Neural progenitor cell (in vitro differentiated cells): ENCODE data around the gene TSPAN16. TPM values are rescaled to one million over a fixed set of nuclear protein-coding genes. Genes with fewer than 3 reads are reported as not detected.

ENCODE experiments used
- DNase-seq: peaks from one replicate; pipeline ENCODE4 v3.0.0-alpha.2; 2016; ENCODE audit warnings: low spot score
- H2AFZ ChIP-seq: fragments of 200-600 bp; sonication (generic); replicated peaks from 2 replicates; pipeline ENCODE4 v1.6.1; 2016; ENCODE audit warnings: antibody characterized with exemption
- H3F3A ChIP-seq: fragments of 200-600 bp; sonication (generic); 2 replicates; pipeline ENCODE4 v1.6.1; 2016; ENCODE audit warnings: antibody characterized with exemption, low read depth
- H3K27ac ChIP-seq: fragments of 200-600 bp; sonication (generic); 2 replicates; pipeline ENCODE4 v1.5.1; 2016; ENCODE audit warnings: mild to moderate bottlenecking
- H3K27me3 ChIP-seq: fragments of 200-600 bp; sonication (generic); 2 replicates; pipeline ENCODE4 v1.6.1; 2016; ENCODE audit warnings: mild to moderate bottlenecking, moderate library complexity
- H3K36me3 ChIP-seq: fragments of 200-600 bp; sonication (generic); 2 replicates; pipeline ENCODE4 v1.5.1; 2016
- H3K4me1 ChIP-seq: fragments of 200-600 bp; sonication (generic); 2 replicates; pipeline ENCODE4 v1.6.1; 2016; ENCODE audit warnings: mixed run types
- H3K4me2 ChIP-seq: fragments of 200-600 bp; sonication (generic); 2 replicates; pipeline ENCODE4 v1.6.1; 2016
- H3K4me3 ChIP-seq: fragments of 200-600 bp; sonication (generic); 2 replicates; pipeline ENCODE4 v1.5.1; 2016
- H3K79me2 ChIP-seq: fragments of 200-600 bp; sonication (generic); 2 replicates; pipeline ENCODE4 v1.6.1; 2016; ENCODE audit warnings: low read depth
- H3K9ac ChIP-seq: fragments of 200-600 bp; sonication (generic); 2 replicates; pipeline ENCODE4 v1.6.1; 2016
- H3K9me3 ChIP-seq: fragments of 200-600 bp; sonication (generic); 2 replicates; pipeline ENCODE4 v1.5.1; 2016; ENCODE audit warnings: low read depth
- H4K20me1 ChIP-seq: fragments of 200-600 bp; sonication (generic); 2 replicates; pipeline ENCODE4 v1.6.1; 2016; ENCODE audit warnings: low read depth
- H3K27ac Mint-ChIP-seq: 3 replicates; pipeline ENCODE4 v1.8.0; 2021; ENCODE audit warnings: mixed read lengths
- H3K27me3 Mint-ChIP-seq: 2 replicates; pipeline ENCODE4 v1.8.0; 2022; ENCODE audit warnings: low read depth, mild to moderate bottlenecking, inconsistent platforms, moderate library complexity, mixed read lengths; ENCODE audit not compliant: insufficient read depth
- H3K36me3 Mint-ChIP-seq: 3 replicates; pipeline ENCODE4 v1.8.0; 2021; ENCODE audit warnings: mixed read lengths
- H3K4me1 Mint-ChIP-seq: 3 replicates; pipeline ENCODE4 v1.8.0; 2021; ENCODE audit warnings: mixed read lengths
- H3K4me3 Mint-ChIP-seq: 3 replicates; pipeline ENCODE4 v1.8.0; 2021; ENCODE audit warnings: mild to moderate bottlenecking, moderate library complexity, mixed read lengths
- H3K9me3 Mint-ChIP-seq: 3 replicates; pipeline ENCODE4 v1.8.0; 2020; ENCODE audit warnings: mixed read lengths
- CTCF ChIP-seq: fragments of 200-600 bp; sonication (generic); IDR thresholded peaks from 2 replicates; pipeline ENCODE4 v1.5.1; 2017; ENCODE audit warnings: antibody characterized with exemption, mild to moderate bottlenecking
- EZH2 ChIP-seq: fragments of 200-600 bp; sonication (generic); IDR thresholded peaks from 2 replicates; pipeline ENCODE4 v1.6.1; 2017; ENCODE audit warnings: antibody characterized with exemption, mild to moderate bottlenecking, moderate library complexity
- EZH2phosphoT487 ChIP-seq: fragments of 200-600 bp; sonication (generic); IDR thresholded peaks from 2 replicates; pipeline ENCODE4 v1.6.1; 2017; ENCODE audit warnings: antibody characterized with exemption
- total RNA-seq: library from RNA; depleted of rRNA; stranded (reverse); fragments of >200 nt; gene quantifications from 2 replicates; pipeline ENCODE4 v1.2.3, GENCODE V29; 2015; ENCODE audit warnings: low replicate concordance

TSPAN16 gene
- total RNA-seq, 1 donor from 2014 or later, result not detected

GRCh38 chr19:11337080-11337479 is 41.1 kb downstream of the TSPAN16 start:
- H3K4me3 ChIP-seq, result no peak overlapping the region
- H3K9me3 Mint-ChIP-seq, result no peaks in the 10 kb centered on the region
- H3K27ac ChIP-seq, result no peak overlapping the region
- H3K4me1 Mint-ChIP-seq, result peaks cover 13% of the 10 kb centered on the region
- H3K4me2 ChIP-seq, result no peak overlapping the region
- H3K27ac Mint-ChIP-seq, result no peak overlapping the region
- H3F3A ChIP-seq, result no peaks in the 10 kb centered on the region
- no peaks in the 10 kb centered on the region for H3K9me3 ChIP-seq
- peaks cover 3% of the 10 kb centered on the region for H3K27me3 Mint-ChIP-seq
- no peaks in the 10 kb centered on the region for H3K4me1 ChIP-seq
- TF ChIP-seq CTCF (no peak), EZH2phosphoT487 (no peak), EZH2 (no peak)
- H3K79me2 ChIP-seq, result no peaks in the 10 kb centered on the region
- no peaks in the 10 kb centered on the region for H4K20me1 ChIP-seq
- peaks cover 14% of the 10 kb centered on the region for H3K27me3 ChIP-seq
- peak overlapping the region; percentile 48 for H3K4me3 Mint-ChIP-seq
- no peak for DNase-seq
- H2AFZ ChIP-seq, result no peak overlapping the region
- no peak overlapping the region for H3K9ac ChIP-seq
- no peaks in the 10 kb centered on the region for H3K36me3 ChIP-seq
- peaks cover 10% of the 10 kb centered on the region for H3K36me3 Mint-ChIP-seq

GRCh38 chr19:11338121-11338520 is 42.2 kb downstream of the TSPAN16 start:
- peaks cover 10% of the 10 kb centered on the region for H3K36me3 Mint-ChIP-seq
- no peak overlapping the region for H3K4me2 ChIP-seq

GRCh38 chr19:11338569-11339253 is 42.8 kb downstream of the TSPAN16 start:
- Mint-ChIP-seq H3K4me3 (peak overlapping the region; percentile 87), H3K27ac (no peak overlapping the region), H3K27me3 (peaks cover 6% of the 10 kb centered on the region), H3K9me3 (no peaks in the 10 kb centered on the region), H3K36me3 (peaks cover 10% of the 10 kb centered on the region), H3K4me1 (peaks cover 13% of the 10 kb centered on the region)
- no peak for DNase-seq
- peaks cover 14% of the 10 kb centered on the region for H3K27me3 ChIP-seq
- H3K27ac ChIP-seq, result no peak overlapping the region
- H3K4me1 ChIP-seq, result no peaks in the 10 kb centered on the region
- H3K79me2 ChIP-seq, result no peaks in the 10 kb centered on the region
- H3K9ac ChIP-seq, result no peak overlapping the region
- peak overlapping the region; percentile 70 for H3K4me3 ChIP-seq
- TF ChIP-seq EZH2, result no peak
- no peak for TF ChIP-seq CTCF
- H3K9me3 ChIP-seq, result no peaks in the 10 kb centered on the region
- no peaks in the 10 kb centered on the region for H3F3A ChIP-seq
- H2AFZ ChIP-seq, result peak overlapping the region; percentile 83
- H4K20me1 ChIP-seq, result no peaks in the 10 kb centered on the region
- peak overlapping the region; percentile 88 for H3K4me2 ChIP-seq
- no peaks in the 10 kb centered on the region for H3K36me3 ChIP-seq

More at GRCh38 chr19:11338121-11338520, 42.2 kb downstream of the TSPAN16 start:
- H3K9ac ChIP-seq, result no peak overlapping the region
- Mint-ChIP-seq H3K9me3 (no peaks in the 10 kb centered on the region), H3K4me3 (peak overlapping the region; percentile 87), H3K27me3 (peaks cover 6% of the 10 kb centered on the region), H3K4me1 (peaks cover 13% of the 10 kb centered on the region), H3K27ac (no peak overlapping the region)
- no peaks in the 10 kb centered on the region for H3K9me3 ChIP-seq
- H3K79me2 ChIP-seq, result no peaks in the 10 kb centered on the region
- no peak overlapping the region for H3K27ac ChIP-seq
- no peaks in the 10 kb centered on the region for H4K20me1 ChIP-seq
- H3K27me3 ChIP-seq, result peaks cover 14% of the 10 kb centered on the region
- H3K4me3 ChIP-seq, result no peak overlapping the region
- no peaks in the 10 kb centered on the region for H3F3A ChIP-seq
- H3K4me1 ChIP-seq, result no peaks in the 10 kb centered on the region
- no peak overlapping the region for H2AFZ ChIP-seq
- no peak for TF ChIP-seq CTCF
- TF ChIP-seq EZH2phosphoT487, result no peak
- no peak for TF ChIP-seq EZH2
- DNase-seq, result no peak
- no peaks in the 10 kb centered on the region for H3K36me3 ChIP-seq
